GM12864 (cell line): ENCODE data around the gene SCAMP5.
A peak's percentile ranks its signal among the peaks of the same experiment; 100 is the strongest.

Experiments used
- DNase-seq: peaks from one replicate; pipeline ENCODE4 v3.0.0-alpha.2; 2011; ENCODE audit warnings: low read depth
- H3K4me3 ChIP-seq: 2 replicates; pipeline ENCODE4 v1.5.1; 2011; ENCODE audit warnings: mild to moderate bottlenecking, low read depth, low read length, control low read depth
- TF ChIP-seq, protein P1 (sequence below): IDR thresholded peaks from 2 replicates; pipeline ENCODE4 v1.5.1; 2011; ENCODE audit warnings: low read depth, mild to moderate bottlenecking, moderate library complexity, low read length, control low read depth, inconsistent platforms; ENCODE audit errors: missing control alignments

Gene SCAMP5

DNA sequence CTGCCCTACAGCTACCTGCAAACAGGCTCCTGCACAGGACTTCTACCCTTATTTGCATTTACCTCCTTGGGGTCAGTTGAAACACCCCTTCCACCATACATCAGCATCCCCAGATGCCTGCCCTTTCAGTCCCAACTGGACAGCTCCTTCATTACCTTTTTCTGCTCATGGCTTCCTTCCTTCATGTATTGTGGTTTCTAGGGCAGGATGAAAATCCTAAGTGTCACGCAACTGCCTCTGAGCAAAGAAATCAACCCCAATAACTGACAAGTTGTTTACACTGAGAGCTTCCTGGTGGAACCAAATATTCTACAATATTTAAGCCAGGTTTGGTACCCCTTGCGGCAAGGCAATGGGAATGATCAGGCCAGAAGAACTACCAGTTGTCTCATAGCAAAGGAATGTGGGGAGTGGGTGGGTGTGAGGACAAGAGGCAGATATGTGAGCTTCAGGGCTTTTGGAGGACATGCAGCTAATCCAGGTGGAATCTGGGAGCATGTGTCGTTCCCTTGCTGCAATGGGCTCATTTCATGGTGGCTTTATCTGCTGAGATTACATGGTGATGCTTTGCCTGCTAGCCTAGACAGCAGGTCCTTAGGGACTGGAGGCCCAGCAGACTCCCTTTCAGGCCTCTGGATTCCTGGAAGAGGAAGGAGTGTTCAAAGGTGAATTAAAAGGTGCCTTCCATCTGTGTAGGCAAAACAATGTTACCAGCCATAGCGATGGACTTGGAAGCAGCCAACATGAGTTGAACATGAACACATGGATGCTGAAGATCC is 63.0 kb downstream of the SCAMP5 start:
- TF ChIP-seq, protein P1, sequence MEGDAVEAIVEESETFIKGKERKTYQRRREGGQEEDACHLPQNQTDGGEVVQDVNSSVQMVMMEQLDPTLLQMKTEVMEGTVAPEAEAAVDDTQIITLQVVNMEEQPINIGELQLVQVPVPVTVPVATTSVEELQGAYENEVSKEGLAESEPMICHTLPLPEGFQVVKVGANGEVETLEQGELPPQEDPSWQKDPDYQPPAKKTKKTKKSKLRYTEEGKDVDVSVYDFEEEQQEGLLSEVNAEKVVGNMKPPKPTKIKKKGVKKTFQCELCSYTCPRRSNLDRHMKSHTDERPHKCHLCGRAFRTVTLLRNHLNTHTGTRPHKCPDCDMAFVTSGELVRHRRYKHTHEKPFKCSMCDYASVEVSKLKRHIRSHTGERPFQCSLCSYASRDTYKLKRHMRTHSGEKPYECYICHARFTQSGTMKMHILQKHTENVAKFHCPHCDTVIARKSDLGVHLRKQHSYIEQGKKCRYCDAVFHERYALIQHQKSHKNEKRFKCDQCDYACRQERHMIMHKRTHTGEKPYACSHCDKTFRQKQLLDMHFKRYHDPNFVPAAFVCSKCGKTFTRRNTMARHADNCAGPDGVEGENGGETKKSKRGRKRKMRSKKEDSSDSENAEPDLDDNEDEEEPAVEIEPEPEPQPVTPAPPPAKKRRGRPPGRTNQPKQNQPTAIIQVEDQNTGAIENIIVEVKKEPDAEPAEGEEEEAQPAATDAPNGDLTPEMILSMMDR = no peak
- DNase-seq = no peak
- H3K4me3 ChIP-seq = no peak overlapping the region

- TF ChIP-seq, protein P1 = no peak
- DNase-seq = no peak
- no peak overlapping the region for H3K4me3 ChIP-seq
Measured at GRCh38 chr15:75059607-75060006, 64.2 kb downstream of the SCAMP5 start.

GRCh38 chr15:75061272-75061671 is 65.9 kb downstream of the SCAMP5 start:
- H3K4me3 ChIP-seq = no peak overlapping the region
- peak; percentile 55 for DNase-seq
- TF ChIP-seq, protein P1 = no peak

GRCh38 chr15:75062706-75063105 is 67.3 kb downstream of the SCAMP5 start:
- TF ChIP-seq, protein P1 = no peak
- H3K4me3 ChIP-seq = no peak overlapping the region
- no peak for DNase-seq

- no peak for DNase-seq
- H3K4me3 ChIP-seq = no peak overlapping the region
- TF ChIP-seq, protein P1 = no peak
Measured at GRCh38 chr15:75063338-75063737, 68.0 kb downstream of the SCAMP5 start.

- no peak overlapping the region for H3K4me3 ChIP-seq
- TF ChIP-seq, protein P1 = no peak
- DNase-seq = no peak
Measured at GRCh38 chr15:75063889-75064288, 68.5 kb downstream of the SCAMP5 start.

GRCh38 chr15:75064846-75065245 is 69.5 kb downstream of the SCAMP5 start:
- no peak overlapping the region for H3K4me3 ChIP-seq
- TF ChIP-seq, protein P1 = no peak
- DNase-seq = no peak
